Ishikawa (cell line): ENCODE measurements around the gene ZNF283.
A peak's percentile ranks its signal among the peaks of the same experiment; 100 is the strongest.

Experiments
- CEBPB ChIP-seq: IDR thresholded peaks from 2 replicates; pipeline ENCODE4 v1.6.1; 2012
- CREB1 ChIP-seq: IDR thresholded peaks from 2 replicates; pipeline ENCODE4 v1.6.1; 2012; ENCODE audit warnings: low read depth
- EGR1 ChIP-seq: IDR thresholded peaks from 2 replicates; pipeline ENCODE4 v1.6.1; 2012
- EP300 ChIP-seq: IDR thresholded peaks from 2 replicates; pipeline ENCODE4 v1.6.1; 2012; ENCODE audit warnings: borderline replicate concordance
- FOXM1 ChIP-seq: IDR thresholded peaks from 2 replicates; pipeline ENCODE4 v1.6.1; 2012; ENCODE audit warnings: low read depth, borderline replicate concordance
- NFIC ChIP-seq: IDR thresholded peaks from 2 replicates; pipeline ENCODE4 v1.6.1; 2012
- RAD21 ChIP-seq: IDR thresholded peaks from 2 replicates; pipeline ENCODE4 v1.6.1; 2012; ENCODE audit warnings: low read depth
- TAF1 ChIP-seq: IDR thresholded peaks from 2 replicates; pipeline ENCODE4 v1.6.1; 2012; ENCODE audit warnings: low read depth, mild to moderate bottlenecking
- TCF12 ChIP-seq: IDR thresholded peaks from 2 replicates; pipeline ENCODE4 v1.6.1; 2012; ENCODE audit warnings: low read depth
- TEAD4 ChIP-seq: IDR thresholded peaks from 2 replicates; pipeline ENCODE4 v1.6.1; 2012
- YY1 ChIP-seq: IDR thresholded peaks from 2 replicates; pipeline ENCODE4 v1.6.1; 2012; ENCODE audit warnings: low read depth
- ZBTB7A ChIP-seq: IDR thresholded peaks from 2 replicates; pipeline ENCODE4 v1.6.1; 2012; ENCODE audit warnings: low read depth
- TF ChIP-seq, protein P1 (sequence below): IDR thresholded peaks from 2 replicates; pipeline ENCODE4 v1.6.1; 2012
- TF ChIP-seq, protein P2 (sequence below): IDR thresholded peaks from 2 replicates; pipeline ENCODE4 v1.6.1; 2012
- TF ChIP-seq, protein P3 (sequence below): IDR thresholded peaks from 2 replicates; pipeline ENCODE4 v1.6.1; 2012; ENCODE audit warnings: low read depth, mild to moderate bottlenecking

ZNF283 gene

DNA sequence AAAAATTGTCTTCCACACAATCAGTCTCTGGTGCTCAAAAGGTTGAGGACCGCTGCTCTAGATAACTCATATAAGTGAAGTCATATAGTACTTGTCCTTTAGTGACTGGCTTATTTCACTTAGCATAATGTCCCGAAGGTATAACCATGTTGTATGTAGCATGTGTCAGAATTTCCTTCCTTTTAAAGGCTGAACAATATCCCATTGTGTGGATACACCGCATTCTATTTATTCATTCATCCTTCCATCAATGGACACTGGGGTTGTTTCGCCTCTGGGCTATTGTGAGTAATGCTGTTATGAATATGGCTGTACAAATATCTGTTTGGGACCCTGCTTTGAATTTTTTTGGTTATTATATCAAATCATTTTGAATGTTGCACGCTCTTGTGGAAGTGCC is 20.3 kb upstream of the ZNF283 start:
- no peak for TF ChIP-seq EP300
- TF ChIP-seq CREB1: no peak
- no peak for TF ChIP-seq TAF1
- TF ChIP-seq TEAD4: no peak
- no peak for TF ChIP-seq ZBTB7A
- no peak for TF ChIP-seq TCF12
- TF ChIP-seq CEBPB: no peak
- TF ChIP-seq YY1: no peak
- TF ChIP-seq, protein P1, sequence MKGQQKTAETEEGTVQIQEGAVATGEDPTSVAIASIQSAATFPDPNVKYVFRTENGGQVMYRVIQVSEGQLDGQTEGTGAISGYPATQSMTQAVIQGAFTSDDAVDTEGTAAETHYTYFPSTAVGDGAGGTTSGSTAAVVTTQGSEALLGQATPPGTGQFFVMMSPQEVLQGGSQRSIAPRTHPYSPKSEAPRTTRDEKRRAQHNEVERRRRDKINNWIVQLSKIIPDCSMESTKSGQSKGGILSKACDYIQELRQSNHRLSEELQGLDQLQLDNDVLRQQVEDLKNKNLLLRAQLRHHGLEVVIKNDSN: no peak

DNA sequence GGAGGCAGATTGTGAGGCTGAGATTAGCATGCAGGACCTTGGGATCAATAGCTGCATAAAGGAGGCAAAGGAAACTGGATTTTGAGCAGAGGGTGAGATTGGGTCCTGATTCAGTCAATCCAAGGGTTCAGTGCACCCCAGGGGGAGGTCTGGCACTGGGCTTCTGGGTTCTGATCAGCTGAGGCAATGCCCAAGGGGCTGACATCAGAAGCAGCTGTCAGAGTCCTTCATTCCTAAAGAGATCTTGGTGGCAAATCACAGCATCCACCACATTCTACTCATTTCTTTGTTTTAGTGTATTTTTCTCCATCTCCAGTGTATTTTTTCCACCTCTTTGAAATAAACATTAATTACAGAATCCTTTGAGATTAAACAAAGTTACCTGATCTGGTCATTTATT is 19.5 kb upstream of the ZNF283 start:
- TF ChIP-seq RAD21 (no peak), EGR1 (no peak), CREB1 (no peak), YY1 (no peak), TEAD4 (no peak), ZBTB7A (no peak)
- TF ChIP-seq, protein P2, sequence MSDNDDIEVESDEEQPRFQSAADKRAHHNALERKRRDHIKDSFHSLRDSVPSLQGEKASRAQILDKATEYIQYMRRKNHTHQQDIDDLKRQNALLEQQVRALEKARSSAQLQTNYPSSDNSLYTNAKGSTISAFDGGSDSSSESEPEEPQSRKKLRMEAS: no peak
- TF ChIP-seq, protein P1: no peak
- TF ChIP-seq, protein P3, sequence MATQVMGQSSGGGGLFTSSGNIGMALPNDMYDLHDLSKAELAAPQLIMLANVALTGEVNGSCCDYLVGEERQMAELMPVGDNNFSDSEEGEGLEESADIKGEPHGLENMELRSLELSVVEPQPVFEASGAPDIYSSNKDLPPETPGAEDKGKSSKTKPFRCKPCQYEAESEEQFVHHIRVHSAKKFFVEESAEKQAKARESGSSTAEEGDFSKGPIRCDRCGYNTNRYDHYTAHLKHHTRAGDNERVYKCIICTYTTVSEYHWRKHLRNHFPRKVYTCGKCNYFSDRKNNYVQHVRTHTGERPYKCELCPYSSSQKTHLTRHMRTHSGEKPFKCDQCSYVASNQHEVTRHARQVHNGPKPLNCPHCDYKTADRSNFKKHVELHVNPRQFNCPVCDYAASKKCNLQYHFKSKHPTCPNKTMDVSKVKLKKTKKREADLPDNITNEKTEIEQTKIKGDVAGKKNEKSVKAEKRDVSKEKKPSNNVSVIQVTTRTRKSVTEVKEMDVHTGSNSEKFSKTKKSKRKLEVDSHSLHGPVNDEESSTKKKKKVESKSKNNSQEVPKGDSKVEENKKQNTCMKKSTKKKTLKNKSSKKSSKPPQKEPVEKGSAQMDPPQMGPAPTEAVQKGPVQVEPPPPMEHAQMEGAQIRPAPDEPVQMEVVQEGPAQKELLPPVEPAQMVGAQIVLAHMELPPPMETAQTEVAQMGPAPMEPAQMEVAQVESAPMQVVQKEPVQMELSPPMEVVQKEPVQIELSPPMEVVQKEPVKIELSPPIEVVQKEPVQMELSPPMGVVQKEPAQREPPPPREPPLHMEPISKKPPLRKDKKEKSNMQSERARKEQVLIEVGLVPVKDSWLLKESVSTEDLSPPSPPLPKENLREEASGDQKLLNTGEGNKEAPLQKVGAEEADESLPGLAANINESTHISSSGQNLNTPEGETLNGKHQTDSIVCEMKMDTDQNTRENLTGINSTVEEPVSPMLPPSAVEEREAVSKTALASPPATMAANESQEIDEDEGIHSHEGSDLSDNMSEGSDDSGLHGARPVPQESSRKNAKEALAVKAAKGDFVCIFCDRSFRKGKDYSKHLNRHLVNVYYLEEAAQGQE: no peak

DNA sequence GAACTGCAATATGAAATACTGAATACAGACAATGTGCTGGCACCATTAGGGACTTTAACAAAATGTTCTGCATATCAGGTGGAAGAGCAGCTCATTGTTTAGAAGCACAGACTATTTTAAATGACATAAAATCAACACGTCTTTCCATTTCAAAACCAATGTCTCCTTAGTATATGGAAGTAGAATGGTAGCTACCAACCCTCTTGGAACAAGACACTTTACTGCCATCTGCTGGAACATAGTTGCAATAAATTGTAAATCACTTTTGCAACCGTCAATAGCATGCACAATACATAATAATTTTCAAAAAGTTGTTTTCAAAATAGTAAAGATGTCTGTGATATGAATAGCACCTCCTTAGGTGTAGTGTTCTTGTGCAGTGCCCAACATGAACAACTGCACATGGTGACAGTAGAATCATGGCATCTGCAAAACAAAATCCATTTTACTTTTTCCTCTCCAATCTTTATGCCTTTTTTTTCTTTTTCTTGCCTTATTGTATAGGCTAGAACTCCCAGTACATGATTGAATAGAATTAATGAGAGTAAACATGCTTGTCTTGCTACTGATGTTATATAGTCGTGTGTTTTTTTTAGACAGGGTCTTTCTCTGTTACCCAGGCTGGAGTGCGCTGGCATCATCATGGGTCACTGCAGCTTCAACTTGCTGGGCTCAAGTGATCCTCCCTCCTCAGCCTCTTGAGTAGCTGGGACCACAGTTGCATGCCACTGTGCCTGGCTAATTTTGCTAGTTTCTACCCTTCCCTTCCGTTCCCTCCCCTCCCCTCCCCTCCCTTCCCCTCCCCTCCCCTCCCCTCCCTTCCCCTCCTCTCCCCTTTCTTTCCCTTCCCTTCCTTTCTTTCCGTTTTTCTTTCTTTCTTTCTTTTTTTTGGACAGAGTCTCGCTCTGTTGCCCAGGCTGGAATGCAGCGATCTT is 17.1 kb upstream of the ZNF283 start:
- TF ChIP-seq RAD21: peak; percentile 76
- TF ChIP-seq TEAD4: no peak

DNA sequence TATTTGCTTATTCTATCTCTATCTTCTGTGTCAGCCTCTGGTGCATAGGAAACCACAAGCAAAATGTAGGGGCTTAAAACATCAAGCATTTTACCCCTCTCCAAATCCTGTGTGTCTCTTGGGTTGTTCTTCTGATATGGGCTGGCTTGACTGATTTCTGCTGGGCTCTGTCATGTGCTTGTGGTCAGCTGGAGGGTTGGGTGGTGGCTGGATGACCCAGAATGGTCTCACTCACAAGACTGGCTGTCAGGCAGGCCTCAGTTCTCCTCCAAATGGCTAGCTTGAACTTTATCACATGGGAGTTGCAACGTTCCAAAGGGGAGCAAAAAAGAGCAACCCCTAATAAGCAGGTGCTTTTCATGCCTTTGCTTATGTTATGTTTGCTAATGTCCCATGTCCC is 15.3 kb upstream of the ZNF283 start:
- TF ChIP-seq CEBPB (no peak), YY1 (no peak), TEAD4 (no peak), ZBTB7A (no peak), TCF12 (no peak), NFIC (no peak)
- TF ChIP-seq, protein P2: no peak
- TF ChIP-seq, protein P3: no peak

DNA sequence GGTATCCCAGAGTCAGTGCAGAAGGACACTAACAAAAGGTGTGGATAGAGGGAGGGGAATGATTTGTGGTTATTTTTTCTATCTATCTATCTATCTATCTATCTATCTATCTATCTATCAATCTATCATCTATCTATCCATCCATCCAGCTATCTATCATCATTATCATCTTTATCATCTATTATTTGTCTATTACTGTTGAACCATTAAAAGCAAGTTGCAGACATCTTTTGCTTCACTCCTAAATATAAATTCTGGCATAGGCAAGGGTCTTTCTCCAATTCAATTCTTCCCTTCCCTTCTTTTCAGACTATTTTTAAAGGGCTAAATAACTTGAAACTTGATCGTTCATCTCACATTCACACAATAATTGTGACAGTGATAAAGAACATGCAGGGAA is 14.9 kb upstream of the ZNF283 start:
- TF ChIP-seq CREB1: no peak

DNA sequence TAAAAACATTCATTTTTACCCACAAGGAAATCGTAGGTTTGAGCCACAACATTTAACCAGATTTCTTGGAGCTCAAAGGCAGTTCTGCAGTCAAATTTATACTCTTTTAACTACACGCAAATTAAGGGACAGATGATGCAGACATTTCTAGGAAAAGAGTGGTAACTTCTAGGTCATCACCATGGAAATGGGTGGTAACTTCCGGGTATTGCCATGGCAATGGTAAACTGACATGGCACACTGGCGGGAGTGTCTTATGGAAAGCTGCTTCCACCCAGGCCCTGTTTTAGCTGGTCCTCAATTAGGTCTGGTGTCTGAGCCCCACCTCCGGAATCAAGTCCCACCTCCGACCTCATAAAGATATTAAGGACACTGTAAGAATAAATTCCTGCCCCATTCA is 14.4 kb upstream of the ZNF283 start:
- TF ChIP-seq CREB1 (no peak), EP300 (no peak), CEBPB (no peak), ZBTB7A (no peak), FOXM1 (no peak), EGR1 (no peak)
- TF ChIP-seq, protein P3: no peak
- TF ChIP-seq, protein P1: no peak
- TF ChIP-seq, protein P2: no peak
